IPS DF 4.7 (cell line): ENCODE data around the gene RTKN.

Experiments
- DNase-seq: peaks from one replicate; pipeline ENCODE4 v3.0.0-alpha.2; 2013; ENCODE audit warnings: low spot score; ENCODE audit errors: extremely low read depth

The RTKN gene

GRCh38 chr2:74417763-74418162 lies 24.0 kb downstream of the RTKN start:
- DNase-seq, result no peak

DNA sequence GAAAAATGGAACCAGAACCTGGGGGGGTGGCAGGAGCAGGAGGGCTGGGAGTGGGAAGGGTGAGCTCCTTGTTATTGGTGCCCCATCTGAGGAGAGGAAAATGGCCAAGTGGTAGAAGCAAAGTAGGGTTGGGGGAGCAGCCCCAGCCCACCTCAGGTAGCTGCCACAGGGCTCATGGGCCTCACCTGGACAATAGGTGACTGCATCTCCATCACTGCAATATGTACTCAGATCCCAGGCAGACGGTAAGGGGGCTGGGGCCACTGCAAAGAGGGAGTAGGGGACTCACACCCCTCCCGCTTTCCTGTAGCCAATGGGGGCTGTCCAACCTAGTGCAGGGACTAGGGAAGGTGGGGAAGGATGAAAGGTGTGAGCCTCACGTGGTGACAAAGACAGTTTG lies 24.5 kb downstream of the RTKN start:
- no peak for DNase-seq

GRCh38 chr2:74416778-74417177 lies 25.0 kb downstream of the RTKN start:
- no peak for DNase-seq

DNA sequence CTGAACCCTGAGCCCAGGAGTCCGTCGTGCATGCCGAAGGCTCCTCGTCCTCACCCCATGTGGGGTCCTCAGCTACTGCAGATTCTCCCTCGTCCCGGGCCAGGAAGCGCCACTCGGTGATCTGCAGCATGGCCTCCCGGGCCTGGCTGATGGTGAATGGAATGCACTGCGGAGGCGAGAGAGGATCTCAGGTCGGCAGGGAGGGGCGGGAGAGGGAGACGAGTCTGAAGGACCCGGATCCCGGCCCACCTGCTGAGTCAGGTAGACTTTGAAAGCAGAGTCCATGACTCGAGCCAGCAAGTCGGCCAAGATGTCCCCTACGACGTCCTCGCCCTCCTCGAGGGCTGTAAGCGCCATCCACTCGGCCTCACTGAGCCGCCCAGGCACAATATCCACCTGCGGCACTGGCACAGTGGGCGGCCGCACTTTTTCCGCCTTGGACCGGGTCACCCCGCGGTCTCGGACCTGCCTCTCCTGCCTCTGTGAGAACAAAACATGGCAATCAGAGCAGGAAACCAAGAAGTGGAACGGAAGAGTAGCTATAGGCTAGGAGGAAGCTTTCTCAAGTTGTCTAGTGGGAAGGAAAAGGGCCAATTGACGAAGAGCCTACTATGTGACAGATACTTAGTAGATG lies 25.9 kb downstream of the RTKN start:
- DNase-seq, result no peak

DNA sequence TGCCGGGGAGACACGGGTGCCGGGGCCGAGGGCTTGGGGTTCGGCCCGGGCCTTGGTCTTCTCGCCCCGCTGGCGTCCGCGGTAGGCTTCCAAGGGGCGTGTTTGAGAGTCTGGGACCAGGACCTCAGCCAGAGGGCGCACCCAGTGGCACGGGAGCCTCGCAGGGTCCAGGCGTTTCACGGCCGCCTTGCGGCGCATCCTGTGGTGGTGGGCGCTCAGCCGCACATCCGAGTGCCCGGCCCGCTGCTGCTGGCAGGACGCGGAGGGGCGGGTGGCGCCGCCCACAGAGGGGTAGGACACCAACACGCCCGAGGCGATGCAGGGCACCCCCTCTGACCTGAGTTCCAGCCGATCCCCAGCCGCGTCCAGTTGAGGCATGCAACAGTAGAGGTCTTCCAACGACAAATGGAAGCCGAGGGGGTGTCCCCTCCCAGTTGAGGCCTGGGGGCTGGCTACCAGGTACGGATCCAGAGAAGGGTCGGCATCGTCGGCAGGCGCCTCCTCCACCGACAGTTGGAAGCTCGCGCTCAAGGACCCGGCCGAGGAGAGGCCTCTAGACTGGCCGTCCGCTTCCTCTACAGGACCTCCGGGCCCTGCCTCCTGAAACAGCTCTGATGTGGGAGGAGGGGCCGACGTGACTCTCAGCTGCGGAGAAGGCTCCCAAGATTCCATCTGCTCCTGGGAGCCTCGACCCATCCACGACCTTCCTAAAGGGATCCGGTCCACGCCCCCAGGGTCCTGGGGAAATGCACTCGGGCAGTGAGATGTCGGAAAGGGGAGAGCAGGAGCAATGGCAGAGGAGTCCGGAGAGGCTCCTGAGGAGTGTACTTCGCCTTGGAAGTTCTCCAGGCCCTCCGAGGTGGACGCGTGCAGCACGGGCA lies 26.6 kb downstream of the RTKN start:
- DNase-seq, result no peak

- no peak for DNase-seq
Measured at GRCh38 chr2:74414441-74414840, 27.3 kb downstream of the RTKN start.

DNA sequence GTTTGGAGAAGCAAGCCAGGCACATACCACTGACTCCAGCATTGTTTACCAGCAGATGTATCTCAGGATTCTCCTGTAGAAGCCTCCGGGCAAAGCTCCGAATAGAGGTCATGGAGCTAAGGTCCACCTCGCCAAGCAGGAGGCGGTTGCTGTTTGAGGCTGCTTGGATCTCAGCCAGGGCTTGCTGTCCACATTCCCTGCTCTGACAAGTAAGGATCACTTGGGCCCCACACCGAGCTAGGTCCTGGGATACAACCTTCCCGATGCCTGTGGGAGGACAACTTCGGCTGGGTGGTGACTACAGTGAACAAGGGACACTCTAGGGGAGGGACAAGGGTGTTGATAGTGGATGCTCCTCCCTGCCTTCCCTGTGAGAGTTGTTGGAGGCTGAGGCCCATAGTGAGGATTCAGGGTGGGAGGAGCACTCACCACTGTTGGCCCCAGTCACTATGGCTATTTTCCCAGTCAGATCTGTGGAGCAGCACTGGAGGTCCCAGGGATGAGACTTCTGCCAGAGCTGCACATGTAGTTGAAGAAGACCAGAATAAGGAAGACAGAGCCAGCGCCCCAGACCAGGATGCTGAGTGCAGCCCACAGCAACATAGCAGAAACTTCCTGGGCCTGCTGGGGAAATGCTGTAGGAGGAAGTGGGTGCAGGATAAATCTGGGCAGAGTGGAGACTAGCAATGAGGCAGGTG lies 28.6 kb downstream of the RTKN start:
- no peak for DNase-seq

DNA sequence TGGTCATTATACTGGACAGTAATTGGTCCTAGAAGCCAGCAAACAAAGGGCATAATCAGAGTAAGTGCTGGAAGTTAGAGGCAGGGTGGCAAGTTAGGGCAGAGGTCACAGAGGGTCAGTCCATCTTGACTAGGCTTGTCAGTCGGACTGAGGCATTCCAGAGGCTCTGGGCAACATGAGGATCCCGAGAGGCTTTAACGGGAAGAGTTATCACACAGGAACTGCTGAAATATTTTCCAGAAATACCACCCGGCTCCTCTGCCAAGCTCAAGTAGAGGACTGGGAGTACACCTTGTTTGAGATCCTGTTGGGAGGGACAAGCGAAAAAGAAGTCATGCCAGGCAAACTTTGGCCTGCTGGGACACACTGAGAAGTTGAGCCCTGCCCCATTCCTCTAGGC lies 34.1 kb downstream of the RTKN start:
- no peak for DNase-seq

DNA sequence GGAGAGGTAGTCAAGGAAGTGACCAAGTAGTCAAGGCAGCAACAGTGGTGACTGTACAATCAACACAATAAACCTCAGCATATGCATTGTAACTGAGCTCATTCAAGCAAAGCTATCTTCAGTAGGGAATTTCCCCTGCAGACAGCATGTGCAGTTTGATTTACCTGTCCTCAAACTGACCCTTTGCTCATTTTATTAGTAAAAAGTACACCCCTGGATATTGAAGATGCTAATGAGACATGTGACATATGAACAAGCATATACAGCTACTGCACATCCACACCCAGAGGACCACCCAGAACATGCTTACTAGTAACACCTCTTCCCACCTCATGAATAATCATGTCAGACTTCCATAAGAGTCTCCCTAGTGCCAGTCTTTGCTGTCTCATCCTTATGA lies 35.7 kb downstream of the RTKN start:
- DNase-seq, result no peak

GRCh38 chr2:74401891-74402290 lies 39.8 kb downstream of the RTKN start:
- no peak for DNase-seq

GRCh38 chr2:74399785-74400184 lies 42.0 kb downstream of the RTKN start:
- no peak for DNase-seq

DNA sequence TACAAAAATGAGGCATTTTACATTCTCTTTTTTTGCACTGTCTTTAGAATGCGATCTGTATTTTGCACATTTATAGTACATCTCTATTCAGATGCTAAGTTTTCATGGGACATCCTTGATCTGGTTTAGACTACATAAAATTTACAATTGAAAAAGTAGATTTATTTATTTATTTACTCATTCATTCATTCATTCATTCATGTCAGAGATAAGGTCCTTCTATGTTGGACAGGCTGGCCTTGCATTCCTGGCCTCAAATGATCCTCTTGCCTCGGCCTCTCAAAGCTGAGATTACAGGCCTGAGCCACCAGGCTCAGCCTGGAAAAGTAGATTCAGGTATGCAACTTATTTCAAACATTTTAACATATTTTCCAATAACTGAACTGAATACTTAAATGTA lies 45.6 kb downstream of the RTKN start:
- DNase-seq, result no peak

DNA sequence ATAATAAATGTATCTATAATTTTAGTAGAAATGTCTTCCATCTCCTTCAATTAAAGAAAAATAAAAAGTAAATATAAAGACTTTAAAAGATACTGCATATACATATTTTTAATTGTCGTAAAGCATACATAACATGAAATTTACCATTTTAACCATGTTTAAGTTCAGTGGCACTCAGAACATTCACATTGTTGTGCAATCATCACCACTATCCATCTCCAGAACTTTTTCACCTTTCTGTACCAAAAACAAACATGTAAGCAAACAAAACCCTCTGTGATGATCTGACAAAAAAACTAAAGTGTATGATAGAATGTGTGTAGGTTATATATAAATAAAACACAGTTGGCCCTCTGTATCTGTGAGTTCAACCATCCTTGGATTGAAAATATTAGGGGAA lies 48.2 kb downstream of the RTKN start:
- DNase-seq, result no peak

GRCh38 chr2:74392449-74392743 lies 49.3 kb downstream of the RTKN start:
- no peak for DNase-seq

- no peak for DNase-seq
Measured at GRCh38 chr2:74391580-74392448, 49.9 kb downstream of the RTKN start.

GRCh38 chr2:74391209-74391579 lies 50.5 kb downstream of the RTKN start:
- DNase-seq, result no peak

- DNase-seq, result no peak
Measured at GRCh38 chr2:74390606-74391005, 51.1 kb downstream of the RTKN start.

GRCh38 chr2:74387346-74387745 lies 54.4 kb downstream of the RTKN start:
- no peak for DNase-seq

- DNase-seq, result no peak
Measured at GRCh38 chr2:74385396-74385795, 56.3 kb downstream of the RTKN start.

DNA sequence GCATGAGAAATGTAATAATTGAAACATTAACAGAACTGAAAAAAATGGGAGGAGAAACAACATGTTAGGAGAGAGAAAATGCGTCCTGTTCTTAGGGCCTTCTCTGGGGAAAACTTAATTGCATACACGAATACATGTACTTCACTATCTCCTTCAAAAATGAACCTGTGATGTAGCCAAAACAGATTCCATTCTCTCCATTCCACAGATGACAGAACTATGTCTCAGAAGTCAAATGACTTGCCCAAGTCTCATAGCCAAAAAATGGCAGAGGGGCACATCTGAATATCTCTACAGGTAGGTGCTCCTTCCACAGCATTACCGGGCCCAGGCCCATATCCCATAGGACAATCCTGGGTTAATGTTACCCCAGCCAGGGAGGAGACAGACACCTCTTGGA lies 57.7 kb downstream of the RTKN start:
- no peak for DNase-seq

- DNase-seq, result no peak
Measured at GRCh38 chr2:74383254-74383653, 58.5 kb downstream of the RTKN start.

GRCh38 chr2:74381751-74382150 lies 60.0 kb downstream of the RTKN start:
- no peak for DNase-seq
